ENCODE results near the gene REEP1.

REEP1 gene

DNA sequence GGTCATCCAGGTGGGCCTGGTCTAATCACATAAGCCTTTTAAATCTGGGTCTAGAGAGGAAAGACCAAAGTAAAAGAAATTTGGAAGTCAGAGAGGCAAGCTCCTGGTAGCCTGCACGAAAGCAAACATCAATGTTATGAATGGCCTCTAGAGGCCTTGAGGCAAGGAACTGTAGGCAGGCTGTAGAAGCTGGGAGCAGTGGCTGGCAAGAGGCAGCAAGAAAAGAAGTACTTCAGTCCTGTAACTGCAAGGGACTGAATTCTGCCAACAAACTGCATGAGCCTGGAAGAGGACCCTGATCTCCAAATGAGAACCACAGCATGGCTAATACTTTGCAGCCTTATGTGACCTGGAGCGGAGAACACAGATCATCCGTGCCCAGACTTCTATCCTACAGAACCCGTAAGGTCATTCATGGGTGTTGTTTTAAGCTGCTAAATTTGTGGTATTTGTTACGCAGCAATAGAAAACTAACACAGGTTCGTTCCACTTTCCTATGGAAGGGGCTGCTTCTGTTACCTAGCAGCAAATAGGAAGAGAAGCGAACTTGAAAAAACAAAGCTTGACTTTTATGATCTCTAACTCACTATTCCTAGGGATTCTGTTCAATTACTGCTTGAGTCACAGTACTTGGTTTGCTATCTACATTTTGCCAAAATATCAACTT is 143.4 kb downstream of the REEP1 start:
- Histone ChIP-seq H2AFZ (ENCODE audit: low read length) (no peak overlapping the region), H3K9me2 (ENCODE audit: low read depth, low read length) (no peaks in the 10 kb centered on the region), H3K79me2 (ENCODE audit: insufficient read depth, low read length) (peaks cover 54% of the 10 kb centered on the region), H3K4me2 (ENCODE audit: low read length) (peak overlapping the region; percentile 89), H3K36me3 (ENCODE audit: insufficient read depth, low read length) (peaks cover 41% of the 10 kb centered on the region), H3K9me3 (ENCODE audit: low read length) (no peaks in the 10 kb centered on the region), H3F3A (ENCODE audit: insufficient read depth, low read length) (0 out of 2 replicates have a peak, but pooled peaks cover 4% of the 10 kb centered on the region), H3K27me3 (ENCODE audit: insufficient read depth, low read length) (no peaks in the 10 kb centered on the region), H3K27ac (ENCODE audit: low read depth, low read length, poor library complexity, severe bottlenecking) (peak overlapping the region; percentile 92), H3K9ac (ENCODE audit: low read length) (peak overlapping the region; percentile 97), H3K4me3 (ENCODE audit: low read depth, low read length, poor library complexity, severe bottlenecking) (peak overlapping the region; percentile 86), H3K4me1 (ENCODE audit: insufficient read depth, low read length, severe bottlenecking) (peaks cover 51% of the 10 kb centered on the region), H4K20me1 (ENCODE audit: insufficient read depth, low read length) (no peaks in the 10 kb centered on the region; the same call in 1 of the 2 replicates)
- TF ChIP-seq, protein P1, sequence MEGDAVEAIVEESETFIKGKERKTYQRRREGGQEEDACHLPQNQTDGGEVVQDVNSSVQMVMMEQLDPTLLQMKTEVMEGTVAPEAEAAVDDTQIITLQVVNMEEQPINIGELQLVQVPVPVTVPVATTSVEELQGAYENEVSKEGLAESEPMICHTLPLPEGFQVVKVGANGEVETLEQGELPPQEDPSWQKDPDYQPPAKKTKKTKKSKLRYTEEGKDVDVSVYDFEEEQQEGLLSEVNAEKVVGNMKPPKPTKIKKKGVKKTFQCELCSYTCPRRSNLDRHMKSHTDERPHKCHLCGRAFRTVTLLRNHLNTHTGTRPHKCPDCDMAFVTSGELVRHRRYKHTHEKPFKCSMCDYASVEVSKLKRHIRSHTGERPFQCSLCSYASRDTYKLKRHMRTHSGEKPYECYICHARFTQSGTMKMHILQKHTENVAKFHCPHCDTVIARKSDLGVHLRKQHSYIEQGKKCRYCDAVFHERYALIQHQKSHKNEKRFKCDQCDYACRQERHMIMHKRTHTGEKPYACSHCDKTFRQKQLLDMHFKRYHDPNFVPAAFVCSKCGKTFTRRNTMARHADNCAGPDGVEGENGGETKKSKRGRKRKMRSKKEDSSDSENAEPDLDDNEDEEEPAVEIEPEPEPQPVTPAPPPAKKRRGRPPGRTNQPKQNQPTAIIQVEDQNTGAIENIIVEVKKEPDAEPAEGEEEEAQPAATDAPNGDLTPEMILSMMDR (IDR thresholded peaks at IDR 0.05; ENCODE audit: low read length) = no peak
- TF ChIP-seq EZH2 (IDR thresholded peaks at IDR 0.05; ENCODE audit: borderline replicate concordance, low read length) = no peak

DNA sequence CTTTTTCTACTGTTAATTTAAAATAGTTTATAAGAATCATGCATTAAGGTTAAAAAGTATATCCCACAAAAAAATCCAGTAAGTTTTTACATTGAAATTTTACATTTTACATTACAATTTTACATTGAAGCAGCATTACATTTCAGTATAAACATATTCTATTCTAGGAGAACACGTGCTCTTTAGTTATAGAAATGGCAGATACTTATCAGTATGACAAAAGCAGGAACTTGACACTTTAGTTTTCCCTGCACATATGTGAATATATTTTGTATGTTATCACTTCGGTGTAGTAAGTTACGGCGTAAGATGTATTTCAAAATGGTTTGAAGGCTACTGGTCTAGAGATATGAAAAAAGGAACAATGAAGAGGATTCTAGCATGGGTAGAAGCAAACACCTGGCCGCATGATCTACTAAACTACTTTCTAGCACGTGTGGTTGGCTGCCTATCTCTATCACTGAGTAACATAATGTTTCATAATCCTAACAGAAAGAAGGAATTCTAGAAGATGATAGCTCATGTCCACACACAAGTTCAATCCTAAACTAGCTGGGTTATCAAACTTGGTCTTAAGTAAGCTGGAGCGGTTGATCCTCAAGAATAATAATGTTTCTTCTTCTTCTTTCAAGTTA is 147.5 kb downstream of the REEP1 start:
- Histone ChIP-seq H3F3A (ENCODE audit: insufficient read depth, low read length) (no peaks in the 10 kb centered on the region), H3K36me3 (ENCODE audit: insufficient read depth, low read length) (peaks cover 50% of the 10 kb centered on the region), H4K20me1 (ENCODE audit: insufficient read depth, low read length) (no peaks in the 10 kb centered on the region; the same call in 1 of the 2 replicates), H3K27me3 (ENCODE audit: insufficient read depth, low read length) (no peaks in the 10 kb centered on the region), H3K79me2 (ENCODE audit: insufficient read depth, low read length) (peaks cover 94% of the 10 kb centered on the region), H2AFZ (ENCODE audit: low read length) (no peak overlapping the region), H3K9me3 (ENCODE audit: low read length) (no peaks in the 10 kb centered on the region), H3K4me2 (ENCODE audit: low read length) (no peak overlapping the region), H3K4me3 (ENCODE audit: low read depth, low read length, poor library complexity, severe bottlenecking) (no peak overlapping the region), H3K4me1 (ENCODE audit: insufficient read depth, low read length, severe bottlenecking) (peaks cover 69% of the 10 kb centered on the region), H3K27ac (ENCODE audit: low read depth, low read length, poor library complexity, severe bottlenecking) (no peak overlapping the region), H3K9ac (ENCODE audit: low read length) (no peak overlapping the region), H3K9me2 (ENCODE audit: low read depth, low read length) (no peaks in the 10 kb centered on the region)
- TF ChIP-seq, protein P1 (IDR thresholded peaks at IDR 0.05; ENCODE audit: low read length) = no peak
- no peak for TF ChIP-seq EZH2 (IDR thresholded peaks at IDR 0.05; ENCODE audit: borderline replicate concordance, low read length)

DNA sequence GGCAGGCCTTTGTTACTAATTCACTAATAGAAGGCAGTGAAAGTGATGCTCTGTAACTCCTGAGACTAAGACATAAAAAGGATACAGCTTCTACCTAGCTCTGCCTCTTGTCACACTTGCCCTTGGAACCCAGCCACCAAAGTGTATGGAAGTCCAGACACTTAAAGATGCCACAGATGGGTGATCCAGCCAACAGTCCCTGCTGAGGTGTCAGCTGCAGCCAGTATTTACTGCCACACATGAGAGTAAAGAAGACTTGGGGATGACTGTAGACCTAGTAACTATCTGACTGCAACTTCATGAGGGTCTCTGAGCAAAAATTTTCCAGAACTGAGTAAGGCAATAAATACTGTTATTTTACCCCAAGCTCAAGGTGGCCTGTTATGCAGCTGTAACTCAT is 151.0 kb downstream of the REEP1 start:
- H3K9ac ChIP-seq (ENCODE audit: low read length) = no peak overlapping the region

More for the DNA sequence above, 151.0 kb downstream of the REEP1 start:
- H4K20me1 ChIP-seq (ENCODE audit: insufficient read depth, low read length) = no peaks in the 10 kb centered on the region
- H3K36me3 ChIP-seq (ENCODE audit: insufficient read depth, low read length) = peaks cover 31% of the 10 kb centered on the region
- H3K9me2 ChIP-seq (ENCODE audit: low read depth, low read length) = no peaks in the 10 kb centered on the region
- peak overlapping the region; percentile 8; the same call in 1 of the 2 replicates for H3K4me2 ChIP-seq (ENCODE audit: low read length)
- H3K4me3 ChIP-seq (ENCODE audit: low read depth, low read length, poor library complexity, severe bottlenecking) = no peak overlapping the region
- TF ChIP-seq, protein P1 (IDR thresholded peaks at IDR 0.05; ENCODE audit: low read length) = no peak
- TF ChIP-seq EZH2 (IDR thresholded peaks at IDR 0.05; ENCODE audit: borderline replicate concordance, low read length) = no peak
- H2AFZ ChIP-seq (ENCODE audit: low read length) = no peak overlapping the region
- no peaks in the 10 kb centered on the region for H3K9me3 ChIP-seq (ENCODE audit: low read length)
- H3F3A ChIP-seq (ENCODE audit: insufficient read depth, low read length) = no peaks in the 10 kb centered on the region
- peak overlapping the region; percentile 73 for H3K27ac ChIP-seq (ENCODE audit: low read depth, low read length, poor library complexity, severe bottlenecking)
- no peaks in the 10 kb centered on the region for H3K27me3 ChIP-seq (ENCODE audit: insufficient read depth, low read length)
- H3K4me1 ChIP-seq (ENCODE audit: insufficient read depth, low read length, severe bottlenecking) = peaks cover 51% of the 10 kb centered on the region
- peaks cover 99% of the 10 kb centered on the region for H3K79me2 ChIP-seq (ENCODE audit: insufficient read depth, low read length)
